PFSK-1 (cell line): Measurements from ENCODE around the gene RABGAP1L.
A peak's percentile ranks its signal among the peaks of the same experiment; 100 is the strongest.

Source experiments
- FOXP2 ChIP-seq: optimal IDR thresholded peaks from 2 replicates; pipeline ENCODE3; 2011; ENCODE audit warnings: borderline replicate concordance, control low read depth, inconsistent platforms; ENCODE audit not compliant: insufficient read depth; ENCODE audit errors: extremely low read length, extremely low read depth
- POLR2AphosphoS5 ChIP-seq: IDR thresholded peaks from 2 replicates; pipeline ENCODE4 v1.6.1; 2012; ENCODE audit warnings: low read depth, mild to moderate bottlenecking, control low read depth, low read length, moderate library complexity
- REST ChIP-seq, 2 experiments: IDR thresholded peaks; 2 replicates each; pipeline versions ENCODE4 v1.6.1 to v1.8.0; 2011 to 2012; ENCODE audit warnings: low read depth in 2 of 2, low read length in 2 of 2, control low read depth in 1 of 2, inconsistent platforms in 1 of 2, mild to moderate bottlenecking in 1 of 2, moderate library complexity in 1 of 2; ENCODE audit not compliant: insufficient read depth in 1 of 2
- SIN3A ChIP-seq: IDR thresholded peaks from 2 replicates; pipeline ENCODE4 v1.6.1; 2012; ENCODE audit warnings: mild to moderate bottlenecking, low read length, moderate library complexity, borderline replicate concordance; ENCODE audit not compliant: insufficient read depth
- TAF1 ChIP-seq: IDR thresholded peaks from 2 replicates; pipeline ENCODE4 v1.6.1; 2012; ENCODE audit warnings: low read length, control low read depth, borderline replicate concordance; ENCODE audit not compliant: insufficient read depth

Gene RABGAP1L

DNA sequence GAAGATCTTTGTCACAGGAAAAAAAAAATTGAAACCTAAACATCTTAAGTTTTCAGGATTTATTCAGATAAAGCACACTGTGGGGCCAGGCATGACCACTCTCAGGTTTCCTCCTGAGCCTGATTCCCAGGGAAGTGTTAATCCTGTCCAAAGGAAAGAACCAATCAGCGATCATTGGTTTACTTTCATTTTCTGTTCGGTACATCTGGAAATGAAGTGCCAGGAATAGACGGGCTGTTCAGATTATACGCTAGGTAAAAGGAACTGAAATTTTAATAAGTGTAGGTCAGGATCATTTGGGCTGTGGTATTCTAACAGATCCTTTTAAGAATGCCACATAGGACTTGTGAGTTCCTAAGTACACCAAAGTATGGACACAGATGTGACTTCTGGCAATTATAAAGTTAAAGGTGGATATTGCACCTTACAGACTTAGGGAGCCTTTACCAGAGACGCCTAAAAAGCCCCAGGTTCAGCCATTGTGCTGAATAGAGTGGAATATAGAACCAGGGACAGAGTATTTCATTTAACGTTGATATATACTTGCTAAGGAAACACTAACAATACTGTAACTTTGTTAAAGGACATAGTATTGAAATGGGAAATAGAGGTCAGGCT lies 831.2 kb downstream of the RABGAP1L start:
- no peak for TF ChIP-seq POLR2AphosphoS5
- no peak for TF ChIP-seq SIN3A
- no peak for TF ChIP-seq REST (IDR thresholded peaks at IDR 0.05; ENCODE audit: insufficient read depth in 1 of 2, low read depth in 2 of 2, low read length in 2 of 2)
- no peak for TF ChIP-seq FOXP2
- TF ChIP-seq TAF1, result peak; percentile 20; the same call in 1 of the 2 replicates

DNA sequence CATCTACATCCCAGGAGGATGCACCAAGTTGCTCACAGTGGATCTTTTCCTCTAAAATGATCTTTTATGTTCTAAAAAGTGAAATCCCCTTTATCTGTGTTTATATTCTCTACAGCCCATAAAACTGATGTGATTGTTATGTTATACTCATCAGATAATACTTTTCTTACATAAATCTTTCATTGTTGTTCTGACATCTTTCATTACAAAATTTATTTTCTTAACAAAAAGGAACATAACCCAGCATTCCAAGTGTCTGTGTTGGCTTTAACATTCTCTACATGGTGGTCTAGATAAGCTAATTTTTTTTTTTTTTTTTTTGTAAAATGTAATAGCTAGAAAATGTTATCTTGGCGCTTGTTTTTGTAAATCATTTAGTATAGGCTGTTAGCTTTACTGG lies 832.2 kb downstream of the RABGAP1L start:
- TF ChIP-seq POLR2AphosphoS5, result no peak
- no peak for TF ChIP-seq FOXP2
- no peak for TF ChIP-seq REST (IDR thresholded peaks at IDR 0.05; ENCODE audit: insufficient read depth in 1 of 2, low read depth in 2 of 2, low read length in 2 of 2)
- TF ChIP-seq TAF1, result no peak
- no peak for TF ChIP-seq SIN3A

DNA sequence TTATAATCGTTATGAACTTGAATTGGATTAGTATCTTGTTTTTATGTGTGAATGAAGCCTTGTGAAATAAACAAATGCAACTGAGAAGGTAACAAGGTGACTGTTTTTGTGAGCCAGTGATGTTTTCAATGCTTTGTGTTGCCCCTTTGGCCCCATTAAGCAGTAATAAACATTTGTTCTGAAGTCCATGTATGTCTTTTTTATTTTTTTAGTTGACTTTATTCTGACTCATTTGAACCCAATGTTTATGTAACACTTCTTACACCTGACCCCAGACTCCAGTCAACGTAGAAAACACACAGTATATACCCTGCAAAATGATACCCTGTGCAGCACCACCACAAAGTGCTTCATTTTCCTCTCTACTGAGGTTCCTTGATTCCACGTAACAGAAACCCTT lies 835.8 kb downstream of the RABGAP1L start:
- TF ChIP-seq TAF1 (no peak), POLR2AphosphoS5 (no peak), REST (IDR thresholded peaks at IDR 0.05; ENCODE audit: insufficient read depth in 1 of 2, low read depth in 2 of 2, low read length in 2 of 2) (no peak), FOXP2 (no peak), SIN3A (no peak)

- TF ChIP-seq SIN3A (no peak), TAF1 (no peak)
Measured at GRCh38 chr1:174995916-174996315, 836.6 kb downstream of the RABGAP1L start.

- TF ChIP-seq TAF1 (no peak), POLR2AphosphoS5 (no peak), REST (IDR thresholded peaks at IDR 0.05; ENCODE audit: insufficient read depth in 1 of 2, low read depth in 2 of 2, low read length in 2 of 2) (no peak), FOXP2 (no peak), SIN3A (no peak)
Measured at GRCh38 chr1:174996476-174996875, 837.2 kb downstream of the RABGAP1L start.
